ENCODE data around the gene SMURF1.
A peak's percentile ranks its signal among the peaks of the same experiment; 100 is the strongest.

SMURF1 gene

GRCh38 chr7:99109108-99110051 is 34.5 kb downstream of the SMURF1 start:
- Histone ChIP-seq H3K27ac (peak overlapping the region; percentile 78), H3K4me3 (ENCODE audit: low read depth, low read length) (peak overlapping the region; percentile 5)
- DNase-seq = peak; percentile 47

GRCh38 chr7:99108613-99109012 is 35.3 kb downstream of the SMURF1 start:
- no peak for TF ChIP-seq CTCF (IDR thresholded peaks at IDR 0.05; ENCODE audit: low read depth, low read length, missing control alignments)
- in situ Hi-C loops (cut with HindIII; ENCODE audit: low pct_ligation_motif_present, low sequenced_read_pairs) = no loop called here
- H3K27me3 ChIP-seq (replicated peaks) = no peaks in the 10 kb centered on the region
- DNase-seq = no peak
- H3K4me3 ChIP-seq (ENCODE audit: low read depth, low read length) = no peak overlapping the region
- peak overlapping the region; percentile 78 for H3K27ac ChIP-seq
- no peaks in the 10 kb centered on the region for H3K36me3 ChIP-seq (replicated peaks)

More at GRCh38 chr7:99109108-99110051, 34.5 kb downstream of the SMURF1 start:
- H3K36me3 ChIP-seq (replicated peaks) = no peaks in the 10 kb centered on the region
- in situ Hi-C loops (cut with HindIII; ENCODE audit: low pct_ligation_motif_present, low sequenced_read_pairs) = no loop called here
- no peaks in the 10 kb centered on the region for H3K27me3 ChIP-seq (replicated peaks)
- no peak for TF ChIP-seq CTCF (IDR thresholded peaks at IDR 0.05; ENCODE audit: low read depth, low read length, missing control alignments)

- Histone ChIP-seq H3K36me3 (replicated peaks) (no peaks in the 10 kb centered on the region), H3K27ac (peak overlapping the region; percentile 56), H3K27me3 (replicated peaks) (no peaks in the 10 kb centered on the region), H3K4me3 (ENCODE audit: low read depth, low read length) (no peak overlapping the region)
- DNase-seq = no peak
- in situ Hi-C loops (cut with HindIII; ENCODE audit: low pct_ligation_motif_present, low sequenced_read_pairs) = no loop called here
- no peak for TF ChIP-seq CTCF (IDR thresholded peaks at IDR 0.05; ENCODE audit: low read depth, low read length, missing control alignments)
Measured at GRCh38 chr7:99106821-99107241, 37.1 kb downstream of the SMURF1 start.

GRCh38 chr7:99106411-99106810 is 37.5 kb downstream of the SMURF1 start:
- no peaks in the 10 kb centered on the region for H3K36me3 ChIP-seq (replicated peaks)
- H3K27ac ChIP-seq = peak overlapping the region; percentile 56
- DNase-seq = no peak
- in situ Hi-C loops (cut with HindIII; ENCODE audit: low pct_ligation_motif_present, low sequenced_read_pairs) = no loop called here
- no peak overlapping the region for H3K4me3 ChIP-seq (ENCODE audit: low read depth, low read length)
- no peak for TF ChIP-seq CTCF (IDR thresholded peaks at IDR 0.05; ENCODE audit: low read depth, low read length, missing control alignments)
- no peaks in the 10 kb centered on the region for H3K27me3 ChIP-seq (replicated peaks)

- no peak overlapping the region for H3K27ac ChIP-seq
- no peaks in the 10 kb centered on the region for H3K36me3 ChIP-seq (replicated peaks)
- no peak overlapping the region for H3K4me3 ChIP-seq (ENCODE audit: low read depth, low read length)
- DNase-seq = no peak
- H3K27me3 ChIP-seq (replicated peaks) = no peaks in the 10 kb centered on the region
- in situ Hi-C loops (cut with HindIII; ENCODE audit: low pct_ligation_motif_present, low sequenced_read_pairs) = no loop called here
- TF ChIP-seq CTCF (IDR thresholded peaks at IDR 0.05; ENCODE audit: low read depth, low read length, missing control alignments) = no peak
Measured at GRCh38 chr7:99105756-99106155, 38.2 kb downstream of the SMURF1 start.

Measured in brain microvascular endothelial cell (primary cell).